Measurements from ENCODE around the gene FRMD4A. TPM values are rescaled to one million over a fixed set of nuclear protein-coding genes. Genes with fewer than 3 reads are reported as not detected.

Gene FRMD4A
- total and polyA plus RNA-seq, 10 of the 15 experiments (the other 5 are each of a cell fraction or from before 2014, with no cell fraction given) = 17.8 to 75.2 (median 39.1) TPM

DNA sequence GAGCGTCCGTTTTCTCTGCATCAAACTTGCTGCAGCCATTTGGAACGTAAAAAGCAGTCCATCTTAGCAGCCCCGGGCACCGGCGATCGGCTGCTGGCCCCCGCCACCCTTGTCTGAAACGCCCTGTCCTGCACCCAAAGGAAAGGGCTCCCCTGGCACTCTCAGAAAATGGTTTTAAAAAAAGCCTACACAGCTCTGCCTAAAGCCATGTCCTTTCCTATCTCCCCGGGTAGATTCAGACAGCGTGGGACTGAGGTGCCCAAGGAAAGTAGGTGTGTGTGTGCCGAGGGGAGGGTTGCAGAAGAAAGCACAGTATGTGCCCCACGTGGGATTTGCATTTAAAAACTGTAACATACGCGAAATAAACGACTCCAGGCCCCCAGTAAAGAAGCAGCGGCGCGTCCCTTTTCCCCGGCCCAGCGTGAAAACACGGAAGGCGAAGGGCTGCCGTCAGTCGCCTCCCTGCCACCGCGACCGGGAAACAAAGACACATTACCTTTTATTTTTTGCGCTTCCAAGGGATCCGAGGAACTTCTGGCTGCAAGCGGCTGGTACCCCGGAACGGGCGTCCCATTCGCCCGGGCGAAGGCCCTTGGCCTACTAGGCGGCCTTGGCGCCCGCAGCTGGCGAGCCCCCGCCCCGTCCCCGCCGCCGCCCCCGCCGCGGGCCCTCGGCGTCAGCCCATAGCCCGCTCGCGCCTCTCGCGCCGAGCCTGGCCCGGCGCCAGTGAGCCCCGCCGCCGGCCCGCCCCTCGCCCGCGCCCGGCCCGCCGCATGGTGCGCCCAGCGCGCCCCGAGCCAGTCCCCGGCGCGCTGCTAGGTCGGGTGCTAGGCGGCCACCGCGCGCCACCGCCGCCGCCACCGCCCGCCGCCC lies 439.4 kb downstream of the FRMD4A start:
- Histone ChIP-seq H3K27ac (ENCODE audit: control insufficient read depth, insufficient read depth) (no peak overlapping the region), H3K36me3 (ENCODE audit: control insufficient read depth in 2 of 2, insufficient read depth in 2 of 2, low read length in 1 of 2) (no peaks in the 10 kb centered on the region; a peak in 1 of 4 replicates), H3K9ac (ENCODE audit: control insufficient read depth, insufficient read depth, low read length) (no peak overlapping the region), H3K4me2 (ENCODE audit: control insufficient read depth, insufficient read depth) (peak overlapping the region; percentile 4; the same call in 1 of the 2 replicates), H3K4me3 (no peak overlapping the region; the same call in 1 of the 2 replicates), H3K4me1 (ENCODE audit: control insufficient read depth, insufficient read depth, low read length) (peaks cover 11% of the 10 kb centered on the region), H2AFZ (ENCODE audit: control insufficient read depth, low read depth, low read length) (no peak overlapping the region), H4K20me1 (ENCODE audit: control insufficient read depth, insufficient read depth) (no peaks in the 10 kb centered on the region; the same call in 1 of the 2 replicates), H3K27me3 (replicated peaks in 1 of 2; ENCODE audit: control insufficient read depth in 2 of 2, insufficient read depth in 2 of 2, low read length in 1 of 2) (peaks cover 0 to 13% of the 10 kb centered on the region in 2 experiments; a peak in 1 of 4 replicates), H3K79me2 (ENCODE audit: control insufficient read depth, insufficient read depth, low read length) (no peaks in the 10 kb centered on the region; the same call in 1 of the 2 replicates), H3K9me3 (replicated peaks; ENCODE audit: control insufficient read depth, insufficient read depth, low read length) (no peaks in the 10 kb centered on the region)
- DNase-seq (ENCODE audit: low read depth, low spot score) (no peak), ATAC-seq (no peak), FAIRE-seq (no peak)
- RAD21 ChIA-PET (ENCODE audit: unreplicated experiment) = no interaction called here
- POLR2A ChIA-PET = no interaction called here
- in situ Hi-C loops (cut with MboI) = no loop called here
- no TSS peak for BruUV-seq (replicated peaks)
- intact Hi-C loops (cut with micrococcal nuclease; ENCODE audit: unreplicated experiment) = no loop called here
- CTCF ChIA-PET = no interaction called here
- 4% methylated on average over 28 of the region's 87 CpGs for WGBS (ENCODE audit: insufficient coverage, insufficient replicate concordance, low lambda C conversion rate, missing lambda C conversion rate)
- SMC1A ChIA-PET (ENCODE audit: uncharacterized antibody, unreplicated experiment) = interaction anchor here (0.8 kb wide), 1 partner anchor 13 kb away, joined by 4 read pairs; no protein-coding TSS in a partner anchor
- no peak for TF ChIP-seq KLF5 (IDR thresholded peaks at IDR 0.05; ENCODE audit: partially characterized antibody)
- no peak for TF ChIP-seq PML (IDR thresholded peaks at IDR 0.05; ENCODE audit: low read length)
- TF ChIP-seq ZNF622 (IDR thresholded peaks at IDR 0.05) = no peak
- TF ChIP-seq DPF2 (IDR thresholded peaks at IDR 0.05) = no peak
- no peak for TF ChIP-seq TCF3 (IDR thresholded peaks at IDR 0.05; ENCODE audit: borderline replicate concordance, insufficient read depth, low read depth, low read length)
- no peak for TF ChIP-seq POU2F2 (IDR thresholded peaks at IDR 0.05; ENCODE audit: borderline replicate concordance, low read depth, low read length)
- TF ChIP-seq USF1 (IDR thresholded peaks at IDR 0.05; ENCODE audit: borderline replicate concordance, extremely low read length, insufficient read depth, low read depth, low read length) = no peak
- no peak for TF ChIP-seq E4F1 (IDR thresholded peaks at IDR 0.05; ENCODE audit: borderline replicate concordance, partially characterized antibody)
- TF ChIP-seq, protein P1, sequence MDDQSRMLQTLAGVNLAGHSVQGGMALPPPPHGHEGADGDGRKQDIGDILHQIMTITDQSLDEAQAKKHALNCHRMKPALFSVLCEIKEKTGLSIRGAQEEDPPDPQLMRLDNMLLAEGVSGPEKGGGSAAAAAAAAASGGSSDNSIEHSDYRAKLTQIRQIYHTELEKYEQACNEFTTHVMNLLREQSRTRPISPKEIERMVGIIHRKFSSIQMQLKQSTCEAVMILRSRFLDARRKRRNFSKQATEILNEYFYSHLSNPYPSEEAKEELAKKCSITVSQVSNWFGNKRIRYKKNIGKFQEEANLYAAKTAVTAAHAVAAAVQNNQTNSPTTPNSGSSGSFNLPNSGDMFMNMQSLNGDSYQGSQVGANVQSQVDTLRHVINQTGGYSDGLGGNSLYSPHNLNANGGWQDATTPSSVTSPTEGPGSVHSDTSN (IDR thresholded peaks at IDR 0.05; ENCODE audit: insufficient replicate concordance, low read depth, low read length) = no peak
- TF ChIP-seq, protein P2, sequence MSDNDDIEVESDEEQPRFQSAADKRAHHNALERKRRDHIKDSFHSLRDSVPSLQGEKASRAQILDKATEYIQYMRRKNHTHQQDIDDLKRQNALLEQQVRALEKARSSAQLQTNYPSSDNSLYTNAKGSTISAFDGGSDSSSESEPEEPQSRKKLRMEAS (IDR thresholded peaks at IDR 0.05; ENCODE audit: low read depth, low read length) = no peak
- no peak for TF ChIP-seq JUNB (IDR thresholded peaks at IDR 0.05)
- TF ChIP-seq PAX8 (IDR thresholded peaks at IDR 0.05) = no peak
- TF ChIP-seq ESRRA (IDR thresholded peaks at IDR 0.05; ENCODE audit: low read length) = no peak
- TF ChIP-seq MTA2 (IDR thresholded peaks at IDR 0.05; ENCODE audit: low read depth) = no peak
- no peak for TF ChIP-seq TCF7 (IDR thresholded peaks at IDR 0.05; ENCODE audit: borderline replicate concordance)
- no peak for TF ChIP-seq ETV6 (conservative IDR thresholded peaks at IDR 0.05 in 1 of 2, IDR thresholded peaks at IDR 0.05 in 1 of 2; ENCODE audit: borderline replicate concordance in 1 of 2, low read depth in 1 of 2)
- TF ChIP-seq NFYA (IDR thresholded peaks at IDR 0.05; ENCODE audit: borderline replicate concordance, low read depth, low read length) = no peak
- TF ChIP-seq YBX1 (IDR thresholded peaks at IDR 0.05) = no peak

Measured in GM12878 (cell line).